GOT3 (cell line): Measurements from ENCODE around the gene CTSH.
"Not testable (repeated sequence)": the region's sequence is repeated elsewhere in the genome, so short reads cannot be mapped to it uniquely, and the experiment has no call there.

Experiments
- DNase-seq: peaks from one replicate; lab custom pipeline; 2025; ENCODE audit warnings: mixed read lengths; lab: John Stamatoyannopoulos, UW

CTSH gene

GRCh38 chr15:78921940-78922339, 22.9 kb downstream of the CTSH start:
- DNase-seq: no peak

- no peak for DNase-seq
These were observed 23.3 kb downstream of the CTSH start for GRCh38 chr15:78921517-78921916.

- no peak for DNase-seq
These were observed 27.0 kb downstream of the CTSH start for GRCh38 chr15:78917888-78918287.

- DNase-seq: no peak
These were observed 28.8 kb downstream of the CTSH start for GRCh38 chr15:78916088-78916487.

GRCh38 chr15:78915341-78916087, 29.3 kb downstream of the CTSH start:
- no peak for DNase-seq

GRCh38 chr15:78914027-78914764, 30.6 kb downstream of the CTSH start:
- no peak for DNase-seq

GRCh38 chr15:78913012-78913411, 31.8 kb downstream of the CTSH start:
- no peak for DNase-seq

- DNase-seq: no peak
These were observed 32.5 kb downstream of the CTSH start for GRCh38 chr15:78912316-78912715.

- DNase-seq: no peak
These were observed 34.6 kb downstream of the CTSH start for GRCh38 chr15:78910271-78910670.

- no peak for DNase-seq
These were observed 35.0 kb downstream of the CTSH start for GRCh38 chr15:78909791-78910228.

- DNase-seq: no peak
These were observed 35.6 kb downstream of the CTSH start for GRCh38 chr15:78909160-78909695.

- no peak for DNase-seq
These were observed 37.3 kb downstream of the CTSH start for GRCh38 chr15:78907577-78907976.

GRCh38 chr15:78906316-78906620, 38.6 kb downstream of the CTSH start:
- no peak for DNase-seq

GRCh38 chr15:78904599-78905358, 40.1 kb downstream of the CTSH start:
- DNase-seq: no peak

- not testable (repeated sequence) for DNase-seq
These were observed 42.4 kb downstream of the CTSH start for GRCh38 chr15:78902281-78903032.

GRCh38 chr15:78900819-78901533, 43.9 kb downstream of the CTSH start:
- not testable (repeated sequence) for DNase-seq

- no peak for DNase-seq
These were observed 46.3 kb downstream of the CTSH start for GRCh38 chr15:78898540-78898939.

GRCh38 chr15:78895471-78895870, 49.4 kb downstream of the CTSH start:
- DNase-seq: no peak

GRCh38 chr15:78893538-78893937, 51.3 kb downstream of the CTSH start:
- no peak for DNase-seq

GRCh38 chr15:78889000-78889399, 55.8 kb downstream of the CTSH start:
- no peak for DNase-seq

- DNase-seq: no peak
These were observed 63.2 kb downstream of the CTSH start for GRCh38 chr15:78881681-78882080.
